GM12892 (cell line): ENCODE results near the gene LMX1A.

Experiments used
- POLR2A ChIP-seq: IDR thresholded peaks from 2 replicates; pipeline ENCODE4 v1.6.1; 2011; ENCODE audit warnings: low read depth, low read length, control low read depth
- POLR2AphosphoS5 ChIP-seq: IDR thresholded peaks from 2 replicates; pipeline ENCODE4 v1.6.1; 2011; ENCODE audit warnings: low read depth, low read length, control low read depth
- TAF1 ChIP-seq: IDR thresholded peaks from 2 replicates; pipeline ENCODE4 v1.6.1; 2011; ENCODE audit warnings: low read depth, mild to moderate bottlenecking, control low read depth, low read length, borderline replicate concordance

- TF ChIP-seq POLR2A (no peak), TAF1 (no peak), POLR2AphosphoS5 (no peak)
Measured at GRCh38 chr1:165204548-165204947, 152.0 kb downstream of the LMX1A start.
